ENCODE results near the gene IGFBPL1. TPM values are rescaled to one million over a fixed set of nuclear protein-coding genes. Genes with fewer than 3 reads are reported as not detected.

IGFBPL1 gene
- polyA plus RNA-seq, 4 donors = 1.0 to 2.1 (median 1.8) TPM

DNA sequence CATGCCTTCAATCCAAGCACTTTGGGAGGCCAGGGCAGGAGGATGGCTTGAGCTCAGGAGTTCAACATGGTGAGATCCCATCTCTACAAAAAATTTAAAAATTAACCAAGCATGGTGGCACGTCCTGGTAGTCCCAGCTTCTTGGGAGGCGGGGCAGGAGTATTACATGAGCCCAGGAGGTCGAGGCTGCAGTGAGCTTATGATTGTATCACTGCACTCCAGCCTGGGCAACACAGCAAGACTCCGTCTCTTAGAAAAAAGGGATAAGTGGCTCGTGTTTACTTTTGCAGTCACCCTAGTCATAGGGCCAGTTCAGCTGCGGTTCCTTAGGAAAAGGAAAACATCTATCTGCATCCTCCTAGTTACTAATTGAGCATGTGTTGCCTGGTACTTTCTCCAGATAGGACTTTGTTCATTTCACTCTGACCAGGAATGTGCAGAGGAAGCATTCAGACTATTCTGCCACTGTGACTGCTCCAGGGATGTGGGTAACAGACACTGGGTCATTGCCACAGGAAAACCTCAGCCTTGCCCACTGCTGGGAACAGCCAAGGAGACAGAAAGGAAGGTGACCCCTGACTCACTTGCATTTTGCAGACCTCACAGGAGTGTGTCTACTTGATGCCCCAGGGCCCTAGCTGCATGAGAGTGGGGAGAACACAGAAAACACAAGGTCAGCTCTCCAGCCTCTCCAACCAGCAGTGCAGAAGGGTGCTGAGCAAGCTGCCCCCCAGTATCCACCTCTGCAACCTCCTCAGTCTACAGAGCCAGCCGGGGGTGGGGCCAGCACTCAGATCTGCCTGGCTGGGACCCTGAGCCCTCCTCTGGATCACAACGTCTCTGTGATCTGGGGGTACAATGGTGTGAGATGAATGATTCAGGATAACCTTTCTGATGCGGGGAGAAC is 65.6 kb downstream of the IGFBPL1 start:
- no peak for DNase-seq (ENCODE audit: low read depth in 4 of 4, low spot score in 2 of 4)

DNA sequence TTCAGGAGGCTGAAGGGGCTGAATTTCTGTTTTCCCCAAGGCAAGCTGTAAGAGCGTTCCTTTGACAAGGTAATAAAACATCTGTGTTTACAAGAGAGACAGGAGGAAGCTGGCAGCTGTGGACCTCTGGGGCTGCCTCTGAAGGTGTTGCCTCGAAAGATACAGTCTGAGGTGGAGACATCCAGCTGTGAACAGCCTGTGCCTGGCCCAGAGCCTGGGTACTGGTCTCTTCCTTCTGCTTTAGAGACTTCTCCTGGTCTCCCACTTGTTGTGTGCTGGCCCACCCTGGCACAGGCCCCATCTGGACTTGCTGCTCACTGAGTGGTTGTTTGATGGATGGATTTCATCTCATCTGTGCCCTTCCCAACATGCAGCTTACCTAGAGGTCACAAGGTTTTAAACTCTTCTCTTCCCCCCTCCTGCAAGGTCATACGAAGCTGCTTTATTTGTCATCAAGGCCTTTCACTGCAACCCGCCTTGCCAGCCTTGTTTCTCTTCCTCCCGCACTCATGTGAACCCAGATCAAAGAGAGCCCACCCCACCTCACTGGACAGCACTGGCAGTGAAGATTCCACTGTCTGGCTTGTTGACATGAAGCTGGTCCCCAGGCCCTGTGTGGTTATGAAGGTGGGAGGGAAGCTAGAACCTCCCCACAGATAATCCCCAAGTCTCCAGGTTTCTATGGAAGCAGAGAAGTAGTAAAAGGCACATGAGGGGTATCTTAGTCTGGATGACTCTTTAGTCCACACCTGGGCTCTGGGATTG is 66.7 kb downstream of the IGFBPL1 start:
- no peak for DNase-seq (ENCODE audit: low read depth in 4 of 4, low spot score in 2 of 4)

DNA sequence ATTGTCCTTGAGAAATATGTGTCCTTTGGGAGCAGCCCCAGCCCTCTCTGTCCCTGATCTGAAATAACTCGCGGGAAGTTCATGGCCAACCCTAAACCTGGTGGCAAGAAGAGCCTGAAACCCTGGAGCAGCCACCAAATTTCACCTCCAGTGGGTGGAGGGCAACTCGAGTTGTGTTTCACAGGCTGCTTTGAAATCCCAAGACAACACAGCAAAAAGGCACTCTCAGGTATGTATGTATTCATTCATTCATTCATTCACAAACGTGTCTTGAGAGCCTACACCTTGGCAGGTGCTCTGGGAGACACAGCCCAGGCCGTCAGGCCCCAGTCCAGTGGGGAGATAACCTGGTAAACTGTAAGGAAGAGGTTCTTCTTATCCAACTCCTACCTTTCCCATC is 67.4 kb downstream of the IGFBPL1 start:
- no peak for DNase-seq (ENCODE audit: low read depth in 4 of 4, low spot score in 2 of 4)

Other genes with a start within 250 kb of the IGFBPL1 start
- gene ALDH1B1, start 31.8 kb downstream of the IGFBPL1 start, polyA plus RNA-seq (ENCODE audit: insufficient read length in 4 of 4) = 10 to 100 TPM; 25.6 to 39.3 (median 36.1) TPM
- 1 to 10 TPM; 2.3 to 5.9 (median 4.4) TPM for gene ANKRD18A, start 196.1 kb upstream of the IGFBPL1 start, polyA plus RNA-seq (ENCODE audit: insufficient read length in 4 of 4)